HEK293 (cell line): Measurements from ENCODE around the gene COX17.

ENCODE experiments used
- CTCF ChIA-PET: fragments of 350-600 bp; formaldehyde crosslinking; extraction: SDS; loops from one replicate; lab custom pipeline; 2021; ENCODE audit warnings: antibody characterized with exemption; lab: Yijun Ruan, JAX
- POLR2A ChIA-PET: fragments of 300-600 bp; formaldehyde crosslinking; extraction: SDS; loops from one replicate; lab custom pipeline; 2020; ENCODE audit warnings: antibody characterized with exemption, inconsistent platforms; lab: Yijun Ruan, JAX
- H3K27ac ChIP-seq: fragments of 200-500 bp; sonication (Bioruptor generic); 2 replicates; pipeline ENCODE4 v1.5.1; 2014; ENCODE audit warnings: low read depth, low read length, control low read depth, inconsistent platforms; ENCODE audit errors: extremely low read depth
- H3K36me3 ChIP-seq, 2 experiments: fragments of 200-500 bp in 1 of 2; sonication (Bioruptor generic) in 1 of 2; 1 replicate in 1 of 2; 2 replicates in 1 of 2; pipeline ENCODE4 v1.5.1; 2014 to 2017; ENCODE audit warnings: inconsistent platforms in 2 of 2, low read length in 2 of 2; ENCODE audit not compliant: control insufficient read depth in 2 of 2, insufficient read depth in 1 of 2
- H3K4me1 ChIP-seq: fragments of 200-500 bp; sonication (Bioruptor generic); 2 replicates; pipeline ENCODE4 v1.5.1; 2014; ENCODE audit warnings: mild to moderate bottlenecking, low read length, inconsistent platforms; ENCODE audit not compliant: control insufficient read depth, insufficient read depth
- H3K4me3 ChIP-seq: 2 replicates; pipeline ENCODE4 v1.5.1; 2011; ENCODE audit warnings: low read depth, mild to moderate bottlenecking, control low read depth, low read length, moderate library complexity
- H3K9me3 ChIP-seq: fragments of 200-500 bp; sonication (Bioruptor generic); 2 replicates; pipeline ENCODE4 v1.5.1; 2014; ENCODE audit warnings: low read depth, low read length, inconsistent platforms; ENCODE audit not compliant: control insufficient read depth, insufficient read depth
- GLIS1 ChIP-seq: fragments of 450-650 bp; formaldehyde crosslinking; IDR thresholded peaks from 2 replicates; pipeline ENCODE4 v1.5.1; 2016; ENCODE audit warnings: missing biosample characterization, missing genetic modification characterization
- OVOL3 ChIP-seq: fragments of 450-650 bp; formaldehyde crosslinking; IDR thresholded peaks from 2 replicates; pipeline ENCODE4 v1.5.1; 2016; ENCODE audit warnings: missing biosample characterization, missing genetic modification characterization
- PRDM1 ChIP-seq: fragments of 450-650 bp; formaldehyde crosslinking; IDR thresholded peaks from 2 replicates; pipeline ENCODE4; 2016; ENCODE audit warnings: missing biosample characterization, missing genetic modification characterization
- ZNF121 ChIP-seq: fragments of 450-650 bp; formaldehyde crosslinking; IDR thresholded peaks from 2 replicates; pipeline ENCODE4 v1.5.1; 2016; ENCODE audit warnings: missing biosample characterization, missing genetic modification characterization
- ZNF138 ChIP-seq: fragments of 450-650 bp; formaldehyde crosslinking; IDR thresholded peaks from 2 replicates; pipeline ENCODE4 v1.5.1; 2016; ENCODE audit warnings: missing biosample characterization, missing genetic modification characterization, borderline replicate concordance
- ZNF157 ChIP-seq: fragments of 450-650 bp; formaldehyde crosslinking; IDR thresholded peaks from 2 replicates; pipeline ENCODE4 v1.5.1; 2016; ENCODE audit warnings: missing biosample characterization, missing genetic modification characterization
- ZNF211 ChIP-seq: fragments of 450-650 bp; formaldehyde crosslinking; IDR thresholded peaks from 2 replicates; pipeline ENCODE4 v1.5.1; 2016; ENCODE audit warnings: low read depth, missing biosample characterization, missing genetic modification characterization
- ZNF223 ChIP-seq: fragments of 450-650 bp; formaldehyde crosslinking; IDR thresholded peaks from 2 replicates; pipeline ENCODE4 v1.5.1; 2016; ENCODE audit warnings: missing biosample characterization, missing genetic modification characterization
- ZNF24 ChIP-seq: fragments of 450-650 bp; formaldehyde crosslinking; IDR thresholded peaks from 2 replicates; pipeline ENCODE4 v1.5.1; 2016; ENCODE audit warnings: missing biosample characterization, missing genetic modification characterization
- ZNF366 ChIP-seq: fragments of 450-650 bp; formaldehyde crosslinking; conservative IDR thresholded peaks from 2 replicates; pipeline ENCODE4 v1.5.1; 2016; ENCODE audit warnings: missing biosample characterization, missing genetic modification characterization
- ZNF473 ChIP-seq: fragments of 450-650 bp; formaldehyde crosslinking; IDR thresholded peaks from 2 replicates; pipeline ENCODE4 v1.5.1; 2017; ENCODE audit warnings: missing biosample characterization, missing genetic modification characterization
- ZNF48 ChIP-seq: fragments of 450-650 bp; formaldehyde crosslinking; IDR thresholded peaks from 2 replicates; pipeline ENCODE4 v1.5.1; 2016; ENCODE audit warnings: missing biosample characterization, missing genetic modification characterization
- ZNF701 ChIP-seq: fragments of 450-650 bp; formaldehyde crosslinking; IDR thresholded peaks from 2 replicates; pipeline ENCODE4 v1.5.1; 2016; ENCODE audit warnings: missing biosample characterization, missing genetic modification characterization
- ZNF791 ChIP-seq: fragments of 450-650 bp; formaldehyde crosslinking; IDR thresholded peaks from 2 replicates; pipeline ENCODE4 v1.5.1; 2016; ENCODE audit warnings: missing biosample characterization, missing genetic modification characterization
- TF ChIP-seq, protein P1 (sequence below): fragments of 450-650 bp; formaldehyde crosslinking; IDR thresholded peaks from 2 replicates; pipeline ENCODE4 v1.5.1; 2016; ENCODE audit warnings: missing biosample characterization, missing genetic modification characterization
- TF ChIP-seq, protein P2 (sequence below): fragments of 450-650 bp; formaldehyde crosslinking; IDR thresholded peaks from 2 replicates; pipeline ENCODE4 v1.5.1; 2016; ENCODE audit warnings: missing biosample characterization, missing genetic modification characterization
- TF ChIP-seq, protein P3 (sequence below): fragments of 450-650 bp; formaldehyde crosslinking; IDR thresholded peaks from 2 replicates; pipeline ENCODE4 v1.5.1; 2016; ENCODE audit warnings: missing biosample characterization, missing genetic modification characterization, borderline replicate concordance
- TF ChIP-seq, protein P4 (sequence below): fragments of 450-650 bp; formaldehyde crosslinking; IDR thresholded peaks from 2 replicates; pipeline ENCODE4 v1.5.1; 2016; ENCODE audit warnings: missing biosample characterization, missing genetic modification characterization
- TF ChIP-seq, protein P5 (sequence below): fragments of 450-650 bp; formaldehyde crosslinking; IDR thresholded peaks from 2 replicates; pipeline ENCODE4 v1.5.1; 2016; ENCODE audit warnings: missing biosample characterization, missing genetic modification characterization

Gene COX17

DNA sequence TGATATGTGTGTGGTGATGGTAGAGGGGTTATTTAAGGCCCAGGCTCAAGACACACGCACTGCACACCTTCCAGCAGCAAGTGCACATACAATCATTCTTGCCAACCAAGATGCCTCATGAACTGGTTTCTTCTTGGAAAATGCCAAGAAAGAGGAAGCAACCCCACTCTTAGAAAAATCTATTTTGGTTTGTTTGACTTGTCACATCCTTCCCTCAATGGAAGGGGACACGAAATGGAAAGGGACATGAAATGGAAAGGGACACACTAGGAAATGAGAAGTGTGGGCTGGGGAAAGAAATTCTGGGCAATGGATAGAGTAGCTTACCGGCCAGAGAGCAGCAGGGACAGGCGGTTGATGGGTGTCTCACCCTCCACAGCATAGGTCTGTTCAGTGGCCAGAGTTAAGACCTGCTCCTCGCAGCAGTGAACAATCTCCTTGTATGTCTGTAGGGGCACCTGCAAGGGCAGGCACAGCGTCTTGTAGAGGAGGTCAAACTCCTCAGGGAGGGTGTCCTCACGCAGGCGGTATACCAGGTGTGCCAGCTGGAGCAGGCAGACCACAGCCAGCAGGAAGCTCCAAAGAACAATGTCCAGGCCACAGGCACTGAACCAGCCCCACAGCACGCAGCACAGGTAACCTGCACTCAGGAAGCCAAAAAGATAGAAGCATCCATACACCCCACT lies 17.5 kb downstream of the COX17 start:
- POLR2A ChIA-PET, result interaction anchor here (0.9 kb wide), 1 partner anchor 196 kb away, joined by 3 read pairs; the partner anchor contains the start of gene TMEM39A
- H3K4me3 ChIP-seq, result no peak overlapping the region
- CTCF ChIA-PET, result no interaction called here
- TF ChIP-seq ZNF473 (tag by site-specific recombination) (no peak), ZNF121 (no peak), ZNF366 (tag by site-specific recombination) (no peak), OVOL3 (tag by site-specific recombination) (no peak), ZNF791 (tag by site-specific recombination) (no peak), ZNF138 (tag by site-specific recombination) (no peak), ZNF223 (tag by site-specific recombination) (no peak), ZNF48 (tag by site-specific recombination) (no peak), ZNF211 (tag by site-specific recombination) (no peak), ZNF24 (tag by site-specific recombination) (no peak), ZNF157 (tag by site-specific recombination) (no peak), ZNF701 (no peak), GLIS1 (tag by site-specific recombination) (no peak), PRDM1 (tag by site-specific recombination) (no peak)
- TF ChIP-seq, protein P1, sequence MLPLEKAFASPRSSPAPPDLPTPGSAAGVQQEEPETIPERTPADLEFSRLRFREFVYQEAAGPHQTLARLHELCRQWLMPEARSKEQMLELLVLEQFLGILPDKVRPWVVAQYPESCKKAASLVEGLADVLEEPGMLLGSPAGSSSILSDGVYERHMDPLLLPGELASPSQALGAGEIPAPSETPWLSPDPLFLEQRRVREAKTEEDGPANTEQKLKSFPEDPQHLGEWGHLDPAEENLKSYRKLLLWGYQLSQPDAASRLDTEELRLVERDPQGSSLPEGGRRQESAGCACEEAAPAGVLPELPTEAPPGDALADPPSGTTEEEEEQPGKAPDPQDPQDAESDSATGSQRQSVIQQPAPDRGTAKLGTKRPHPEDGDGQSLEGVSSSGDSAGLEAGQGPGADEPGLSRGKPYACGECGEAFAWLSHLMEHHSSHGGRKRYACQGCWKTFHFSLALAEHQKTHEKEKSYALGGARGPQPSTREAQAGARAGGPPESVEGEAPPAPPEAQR (tag by site-specific recombination), result no peak
- TF ChIP-seq, protein P2, sequence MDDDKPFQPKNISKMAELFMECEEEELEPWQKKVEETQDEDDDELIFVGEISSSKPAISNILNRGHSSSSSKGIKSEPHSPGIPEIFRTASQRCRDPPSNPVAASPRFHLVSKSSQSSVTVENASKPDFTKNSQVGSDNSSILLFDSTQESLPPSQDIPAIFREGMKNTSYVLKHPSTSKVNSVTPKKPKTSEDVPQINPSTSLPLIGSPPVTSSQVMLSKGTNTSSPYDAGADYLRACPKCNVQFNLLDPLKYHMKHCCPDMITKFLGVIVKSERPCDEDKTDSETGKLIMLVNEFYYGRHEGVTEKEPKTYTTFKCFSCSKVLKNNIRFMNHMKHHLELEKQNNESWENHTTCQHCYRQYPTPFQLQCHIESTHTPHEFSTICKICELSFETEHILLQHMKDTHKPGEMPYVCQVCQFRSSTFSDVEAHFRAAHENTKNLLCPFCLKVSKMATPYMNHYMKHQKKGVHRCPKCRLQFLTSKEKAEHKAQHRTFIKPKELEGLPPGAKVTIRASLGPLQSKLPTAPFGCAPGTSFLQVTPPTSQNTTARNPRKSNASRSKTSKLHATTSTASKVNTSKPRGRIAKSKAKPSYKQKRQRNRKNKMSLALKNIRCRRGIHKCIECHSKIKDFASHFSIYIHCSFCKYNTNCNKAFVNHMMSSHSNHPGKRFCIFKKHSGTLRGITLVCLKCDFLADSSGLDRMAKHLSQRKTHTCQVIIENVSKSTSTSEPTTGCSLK (tag by site-specific recombination), result no peak
- TF ChIP-seq, protein P3, sequence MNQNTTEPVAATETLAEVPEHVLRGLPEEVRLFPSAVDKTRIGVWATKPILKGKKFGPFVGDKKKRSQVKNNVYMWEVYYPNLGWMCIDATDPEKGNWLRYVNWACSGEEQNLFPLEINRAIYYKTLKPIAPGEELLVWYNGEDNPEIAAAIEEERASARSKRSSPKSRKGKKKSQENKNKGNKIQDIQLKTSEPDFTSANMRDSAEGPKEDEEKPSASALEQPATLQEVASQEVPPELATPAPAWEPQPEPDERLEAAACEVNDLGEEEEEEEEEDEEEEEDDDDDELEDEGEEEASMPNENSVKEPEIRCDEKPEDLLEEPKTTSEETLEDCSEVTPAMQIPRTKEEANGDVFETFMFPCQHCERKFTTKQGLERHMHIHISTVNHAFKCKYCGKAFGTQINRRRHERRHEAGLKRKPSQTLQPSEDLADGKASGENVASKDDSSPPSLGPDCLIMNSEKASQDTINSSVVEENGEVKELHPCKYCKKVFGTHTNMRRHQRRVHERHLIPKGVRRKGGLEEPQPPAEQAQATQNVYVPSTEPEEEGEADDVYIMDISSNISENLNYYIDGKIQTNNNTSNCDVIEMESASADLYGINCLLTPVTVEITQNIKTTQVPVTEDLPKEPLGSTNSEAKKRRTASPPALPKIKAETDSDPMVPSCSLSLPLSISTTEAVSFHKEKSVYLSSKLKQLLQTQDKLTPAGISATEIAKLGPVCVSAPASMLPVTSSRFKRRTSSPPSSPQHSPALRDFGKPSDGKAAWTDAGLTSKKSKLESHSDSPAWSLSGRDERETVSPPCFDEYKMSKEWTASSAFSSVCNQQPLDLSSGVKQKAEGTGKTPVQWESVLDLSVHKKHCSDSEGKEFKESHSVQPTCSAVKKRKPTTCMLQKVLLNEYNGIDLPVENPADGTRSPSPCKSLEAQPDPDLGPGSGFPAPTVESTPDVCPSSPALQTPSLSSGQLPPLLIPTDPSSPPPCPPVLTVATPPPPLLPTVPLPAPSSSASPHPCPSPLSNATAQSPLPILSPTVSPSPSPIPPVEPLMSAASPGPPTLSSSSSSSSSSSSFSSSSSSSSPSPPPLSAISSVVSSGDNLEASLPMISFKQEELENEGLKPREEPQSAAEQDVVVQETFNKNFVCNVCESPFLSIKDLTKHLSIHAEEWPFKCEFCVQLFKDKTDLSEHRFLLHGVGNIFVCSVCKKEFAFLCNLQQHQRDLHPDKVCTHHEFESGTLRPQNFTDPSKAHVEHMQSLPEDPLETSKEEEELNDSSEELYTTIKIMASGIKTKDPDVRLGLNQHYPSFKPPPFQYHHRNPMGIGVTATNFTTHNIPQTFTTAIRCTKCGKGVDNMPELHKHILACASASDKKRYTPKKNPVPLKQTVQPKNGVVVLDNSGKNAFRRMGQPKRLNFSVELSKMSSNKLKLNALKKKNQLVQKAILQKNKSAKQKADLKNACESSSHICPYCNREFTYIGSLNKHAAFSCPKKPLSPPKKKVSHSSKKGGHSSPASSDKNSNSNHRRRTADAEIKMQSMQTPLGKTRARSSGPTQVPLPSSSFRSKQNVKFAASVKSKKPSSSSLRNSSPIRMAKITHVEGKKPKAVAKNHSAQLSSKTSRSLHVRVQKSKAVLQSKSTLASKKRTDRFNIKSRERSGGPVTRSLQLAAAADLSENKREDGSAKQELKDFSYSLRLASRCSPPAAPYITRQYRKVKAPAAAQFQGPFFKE (tag by site-specific recombination), result no peak
- TF ChIP-seq, protein P4, sequence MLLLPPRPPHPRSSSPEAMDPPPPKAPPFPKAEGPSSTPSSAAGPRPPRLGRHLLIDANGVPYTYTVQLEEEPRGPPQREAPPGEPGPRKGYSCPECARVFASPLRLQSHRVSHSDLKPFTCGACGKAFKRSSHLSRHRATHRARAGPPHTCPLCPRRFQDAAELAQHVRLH (tag by site-specific recombination), result no peak
- TF ChIP-seq, protein P5, sequence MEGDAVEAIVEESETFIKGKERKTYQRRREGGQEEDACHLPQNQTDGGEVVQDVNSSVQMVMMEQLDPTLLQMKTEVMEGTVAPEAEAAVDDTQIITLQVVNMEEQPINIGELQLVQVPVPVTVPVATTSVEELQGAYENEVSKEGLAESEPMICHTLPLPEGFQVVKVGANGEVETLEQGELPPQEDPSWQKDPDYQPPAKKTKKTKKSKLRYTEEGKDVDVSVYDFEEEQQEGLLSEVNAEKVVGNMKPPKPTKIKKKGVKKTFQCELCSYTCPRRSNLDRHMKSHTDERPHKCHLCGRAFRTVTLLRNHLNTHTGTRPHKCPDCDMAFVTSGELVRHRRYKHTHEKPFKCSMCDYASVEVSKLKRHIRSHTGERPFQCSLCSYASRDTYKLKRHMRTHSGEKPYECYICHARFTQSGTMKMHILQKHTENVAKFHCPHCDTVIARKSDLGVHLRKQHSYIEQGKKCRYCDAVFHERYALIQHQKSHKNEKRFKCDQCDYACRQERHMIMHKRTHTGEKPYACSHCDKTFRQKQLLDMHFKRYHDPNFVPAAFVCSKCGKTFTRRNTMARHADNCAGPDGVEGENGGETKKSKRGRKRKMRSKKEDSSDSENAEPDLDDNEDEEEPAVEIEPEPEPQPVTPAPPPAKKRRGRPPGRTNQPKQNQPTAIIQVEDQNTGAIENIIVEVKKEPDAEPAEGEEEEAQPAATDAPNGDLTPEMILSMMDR (tag by site-specific recombination), result no peak
- TF ChIP-seq, all 188 proteins: peak for 0
- H3K4me1 ChIP-seq, result no peaks in the 10 kb centered on the region
- no peak overlapping the region for H3K27ac ChIP-seq
- H3K36me3 ChIP-seq, result no peaks in the 10 kb centered on the region
- H3K9me3 ChIP-seq, result no peaks in the 10 kb centered on the region
